K562 (cell line): ENCODE measurements around the gene MIX23. TPM values are rescaled to one million over a fixed set of nuclear protein-coding genes. Genes with fewer than 3 reads are reported as not detected.

Experiments
- ATAC-seq: fragments of 200-7000 bp; cut with Tn5 transposase; 3 replicates; pipeline ENCODE4 v1.9.1; 2020; ENCODE audit warnings: moderate library complexity
- BruUV-seq: library from RNA; stranded (reverse); fragments of 400-500 nt; replicated peaks from 2 replicates; lab custom pipeline; 2021; lab: Mats Ljungman, UMichigan
- CTCF ChIA-PET: fragments of 300-600 bp; formaldehyde crosslinking; extraction: SDS; loops from one replicate; lab custom pipeline; 2021; ENCODE audit warnings: low intra/inter-chr PET ratio; lab: Yijun Ruan, JAX
- POLR2A ChIA-PET: fragments of 300-600, 350-650 bp; sonication (Branson Sonifier 250); formaldehyde crosslinking; extraction: SDS; loops from one replicate; lab custom pipeline; 2021; ENCODE audit warnings: antibody characterized with exemption, inconsistent platforms; lab: Yijun Ruan, JAX
- DNase-seq, 4 experiments: peaks; one replicate each; pipeline versions ENCODE4 v3.0.0 to v3.0.0-alpha.2; 2011 to 2018; ENCODE audit warnings: low spot score in 3 of 4, mixed read lengths in 3 of 4; ENCODE audit errors: extremely low read depth in 1 of 4
- FAIRE-seq: peaks from 2 replicates; lab custom pipeline; 2011; peaks lifted over from hg19 to GRCh38; lab: Jason Lieb, UNC
- H2AFZ ChIP-seq: 2 replicates; pipeline ENCODE4 v1.6.0; 2011; ENCODE audit warnings: low read depth, low read length, control low read depth, inconsistent platforms
- H3K27ac ChIP-seq: fragments of 200-600 bp; 3 replicates; pipeline ENCODE4 v1.8.0; 2011; ENCODE audit warnings: low read depth, mild to moderate bottlenecking, control low read depth, inconsistent platforms, low read length, moderate library complexity, mixed read lengths; ENCODE audit errors: extremely low read depth
- H3K27me3 ChIP-seq, 2 experiments: fragments of 300-600 bp in 1 of 2; 2 replicates in 1 of 2; 3 replicates in 1 of 2; pipeline versions ENCODE4 v1.6.0 to v1.8.0; 2011; ENCODE audit warnings: inconsistent platforms in 2 of 2, low read length in 2 of 2, mild to moderate bottlenecking in 1 of 2, mixed read lengths in 1 of 2, moderate library complexity in 1 of 2; ENCODE audit not compliant: control insufficient read depth in 2 of 2, insufficient read depth in 2 of 2
- H3K36me3 ChIP-seq: fragments of 300-600 bp; 3 replicates; pipeline ENCODE4 v1.8.0; 2011; ENCODE audit warnings: mild to moderate bottlenecking, low read length, inconsistent platforms; ENCODE audit not compliant: control insufficient read depth, insufficient read depth
- H3K4me1 ChIP-seq, 2 experiments: fragments of 200-600 bp in 1 of 2; replicated peaks in 1 of 2; 2 replicates in 1 of 2; 3 replicates in 1 of 2; pipeline versions ENCODE4 v1.5.1 to v1.8.0; 2011; ENCODE audit warnings: inconsistent platforms in 2 of 2, low read length in 2 of 2, mild to moderate bottlenecking in 1 of 2, mixed read lengths in 1 of 2, moderate library complexity in 1 of 2; ENCODE audit not compliant: control insufficient read depth in 2 of 2, insufficient read depth in 2 of 2
- H3K4me2 ChIP-seq: 2 replicates; pipeline ENCODE4 v1.6.1; 2011; ENCODE audit warnings: low read length, control low read depth, inconsistent platforms, mixed read lengths; ENCODE audit not compliant: insufficient read depth
- H3K4me3 ChIP-seq: fragments of 200-600 bp; sonication (generic), shearing (Covaris generic); 2 replicates; pipeline ENCODE4 v1.5.1; 2016; ENCODE audit warnings: control low read depth, inconsistent platforms
- H3K79me2 ChIP-seq: fragments of 200-600 bp; 3 replicates; pipeline ENCODE4 v1.8.0; 2011; ENCODE audit warnings: low read length, inconsistent platforms; ENCODE audit not compliant: control insufficient read depth, insufficient read depth
- H3K9ac ChIP-seq, 2 experiments: 2 replicates each; pipeline versions ENCODE4 v1.6.0 to v1.6.1; 2011; ENCODE audit warnings: low read depth in 2 of 2, low read length in 2 of 2, control low read depth in 1 of 2, inconsistent platforms in 1 of 2, mild to moderate bottlenecking in 1 of 2, mixed read lengths in 1 of 2; ENCODE audit not compliant: insufficient read depth in 1 of 2
- H3K9me1 ChIP-seq: one replicate; pipeline ENCODE4 v1.6.0; 2011; ENCODE audit warnings: inconsistent platforms, mild to moderate bottlenecking, low read length, moderate library complexity; ENCODE audit not compliant: control insufficient read depth, insufficient read depth
- H3K9me3 ChIP-seq: replicated peaks from 2 replicates; pipeline ENCODE4 v1.5.1; 2011; ENCODE audit warnings: low read depth, low read length, inconsistent platforms; ENCODE audit not compliant: control insufficient read depth, insufficient read depth
- H4K20me1 ChIP-seq: replicated peaks from 2 replicates; pipeline ENCODE4 v1.6.1; 2011; ENCODE audit warnings: low read length, inconsistent platforms, mixed read lengths; ENCODE audit not compliant: control insufficient read depth, insufficient read depth
- PHF8 ChIP-seq: fragments of 200-600 bp; sonication (generic); IDR thresholded peaks from 2 replicates; pipeline ENCODE4 v1.6.1; 2012; ENCODE audit warnings: mixed run types, mild to moderate bottlenecking, inconsistent platforms, low read length, moderate library complexity, borderline replicate concordance
- WGBS: fragments of 100-300 bp; shearing (Covaris generic); methylation state at CpG from one replicate; pipeline ENCODE4 v1.1.6; 2016; ENCODE audit warnings: low coverage, mixed read lengths; ENCODE audit not compliant: insufficient coverage; ENCODE audit errors: missing lambda C conversion rate; 5-methylcytosine and 5-hydroxymethylcytosine counted together
- in situ Hi-C: fragments of 300-500 bp; cut with MboI; formaldehyde crosslinking; loops from 4 replicates; pipeline ENCODE4 v1.15.0; 2018; ENCODE audit warnings: inconsistent platforms, mixed read lengths
- intact Hi-C: fragments of 100-400 bp; cut with micrococcal nuclease; formaldehyde crosslinking; loops from 2 replicates; pipeline ENCODE4 v1.14.2; 2022
- polyA plus RNA-seq, 8 experiments: library from polyadenylated mRNA; depleted of rRNA in 4 of 8; stranded (reverse) in 5 of 8; unstranded in 3 of 8; fragments of >200 nt; fragmentation: Nextera tagmentation in 2 of 8; fragmentation: Illumina TruSeq in 1 of 8; extraction: Ambion mirVana in 2 of 8; extraction: Trizol in 1 of 8; gene quantifications; 2 replicates each; pipeline versions ENCODE4 v1.2.1 to v1.2.3, GENCODE V29; 2011 to 2014; ENCODE audit warnings: inconsistent platforms in 1 of 8, missing spikeins in 1 of 8
- total RNA-seq, 7 experiments: library from RNA; depleted of rRNA in 6 of 7; stranded (reverse); fragments of >200 nt in 6 of 7; fragmentation: Illumina TruSeq in 2 of 7; extraction: Trizol in 2 of 7; gene quantifications; 2 replicates each; pipeline versions ENCODE4 v1.2.1 to v1.2.3, GENCODE V29; 2011 to 2021; ENCODE audit warnings: low replicate concordance in 1 of 7
- TF ChIP-seq, protein P1 (sequence below): sonication (generic); formaldehyde crosslinking; IDR thresholded peaks from 2 replicates; pipeline ENCODE4 v1.8.1; 2023; ENCODE audit warnings: mild to moderate bottlenecking, missing genetic modification reagents
- TF ChIP-seq, protein P2 (sequence below): sonication (generic); formaldehyde crosslinking; IDR thresholded peaks from 2 replicates; pipeline ENCODE4 v1.8.0; 2022; ENCODE audit warnings: mild to moderate bottlenecking, missing genetic modification reagents

Gene MIX23
- total and polyA plus RNA-seq, 9 of the 15 experiments (the other 6 are each of a cell fraction or from before 2014, with no cell fraction given) = 45.5 to 185 (median 106) TPM

DNA sequence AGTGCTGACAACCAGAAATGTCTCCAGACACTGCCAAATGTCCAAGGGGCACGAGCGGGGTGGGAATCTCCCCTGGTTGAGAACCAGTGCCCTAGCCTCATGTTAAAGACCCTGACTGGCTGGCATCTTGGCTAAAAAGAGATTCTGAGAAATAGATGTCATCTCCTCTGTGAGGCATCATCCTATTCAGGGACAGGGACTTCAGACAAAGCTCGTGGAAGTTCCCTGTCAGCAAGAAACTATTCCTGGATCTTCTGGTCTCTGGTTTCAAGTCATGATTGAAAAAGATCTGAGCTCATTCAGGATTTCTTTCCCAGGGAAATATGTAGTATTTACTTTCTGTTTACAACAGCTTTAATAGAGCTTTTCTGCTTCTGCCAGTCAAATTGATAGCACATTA lies 22.0 kb upstream of the MIX23 start:
- ATAC-seq (no peak), FAIRE-seq (no peak), DNase-seq (no peak)
- H3K27me3 ChIP-seq = no peaks in the 10 kb centered on the region
- peaks cover 3% of the 10 kb centered on the region; the same call in 2 of the 3 replicates for H3K79me2 ChIP-seq
- no peak overlapping the region for H3K4me3 ChIP-seq
- H3K36me3 ChIP-seq = peaks cover 70% of the 10 kb centered on the region
- TF ChIP-seq, protein P1, sequence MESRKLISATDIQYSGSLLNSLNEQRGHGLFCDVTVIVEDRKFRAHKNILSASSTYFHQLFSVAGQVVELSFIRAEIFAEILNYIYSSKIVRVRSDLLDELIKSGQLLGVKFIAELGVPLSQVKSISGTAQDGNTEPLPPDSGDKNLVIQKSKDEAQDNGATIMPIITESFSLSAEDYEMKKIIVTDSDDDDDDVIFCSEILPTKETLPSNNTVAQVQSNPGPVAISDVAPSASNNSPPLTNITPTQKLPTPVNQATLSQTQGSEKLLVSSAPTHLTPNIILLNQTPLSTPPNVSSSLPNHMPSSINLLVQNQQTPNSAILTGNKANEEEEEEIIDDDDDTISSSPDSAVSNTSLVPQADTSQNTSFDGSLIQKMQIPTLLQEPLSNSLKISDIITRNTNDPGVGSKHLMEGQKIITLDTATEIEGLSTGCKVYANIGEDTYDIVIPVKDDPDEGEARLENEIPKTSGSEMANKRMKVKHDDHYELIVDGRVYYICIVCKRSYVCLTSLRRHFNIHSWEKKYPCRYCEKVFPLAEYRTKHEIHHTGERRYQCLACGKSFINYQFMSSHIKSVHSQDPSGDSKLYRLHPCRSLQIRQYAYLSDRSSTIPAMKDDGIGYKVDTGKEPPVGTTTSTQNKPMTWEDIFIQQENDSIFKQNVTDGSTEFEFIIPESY = no peak
- no peak for TF ChIP-seq PHF8
- TF ChIP-seq, protein P2, sequence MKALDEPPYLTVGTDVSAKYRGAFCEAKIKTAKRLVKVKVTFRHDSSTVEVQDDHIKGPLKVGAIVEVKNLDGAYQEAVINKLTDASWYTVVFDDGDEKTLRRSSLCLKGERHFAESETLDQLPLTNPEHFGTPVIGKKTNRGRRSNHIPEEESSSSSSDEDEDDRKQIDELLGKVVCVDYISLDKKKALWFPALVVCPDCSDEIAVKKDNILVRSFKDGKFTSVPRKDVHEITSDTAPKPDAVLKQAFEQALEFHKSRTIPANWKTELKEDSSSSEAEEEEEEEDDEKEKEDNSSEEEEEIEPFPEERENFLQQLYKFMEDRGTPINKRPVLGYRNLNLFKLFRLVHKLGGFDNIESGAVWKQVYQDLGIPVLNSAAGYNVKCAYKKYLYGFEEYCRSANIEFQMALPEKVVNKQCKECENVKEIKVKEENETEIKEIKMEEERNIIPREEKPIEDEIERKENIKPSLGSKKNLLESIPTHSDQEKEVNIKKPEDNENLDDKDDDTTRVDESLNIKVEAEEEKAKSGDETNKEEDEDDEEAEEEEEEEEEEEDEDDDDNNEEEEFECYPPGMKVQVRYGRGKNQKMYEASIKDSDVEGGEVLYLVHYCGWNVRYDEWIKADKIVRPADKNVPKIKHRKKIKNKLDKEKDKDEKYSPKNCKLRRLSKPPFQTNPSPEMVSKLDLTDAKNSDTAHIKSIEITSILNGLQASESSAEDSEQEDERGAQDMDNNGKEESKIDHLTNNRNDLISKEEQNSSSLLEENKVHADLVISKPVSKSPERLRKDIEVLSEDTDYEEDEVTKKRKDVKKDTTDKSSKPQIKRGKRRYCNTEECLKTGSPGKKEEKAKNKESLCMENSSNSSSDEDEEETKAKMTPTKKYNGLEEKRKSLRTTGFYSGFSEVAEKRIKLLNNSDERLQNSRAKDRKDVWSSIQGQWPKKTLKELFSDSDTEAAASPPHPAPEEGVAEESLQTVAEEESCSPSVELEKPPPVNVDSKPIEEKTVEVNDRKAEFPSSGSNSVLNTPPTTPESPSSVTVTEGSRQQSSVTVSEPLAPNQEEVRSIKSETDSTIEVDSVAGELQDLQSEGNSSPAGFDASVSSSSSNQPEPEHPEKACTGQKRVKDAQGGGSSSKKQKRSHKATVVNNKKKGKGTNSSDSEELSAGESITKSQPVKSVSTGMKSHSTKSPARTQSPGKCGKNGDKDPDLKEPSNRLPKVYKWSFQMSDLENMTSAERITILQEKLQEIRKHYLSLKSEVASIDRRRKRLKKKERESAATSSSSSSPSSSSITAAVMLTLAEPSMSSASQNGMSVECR = no peak
- 95% methylated on average over 3 of the region's 3 CpGs for WGBS
- H3K4me2 ChIP-seq = no peak overlapping the region
- ChIA-PET CTCF (no interaction called here), POLR2A (interaction anchor here (0.6 to 1.0 kb wide), 3 partner anchors 11 to 883 kb away, joined by 3 to 4 read pairs (median 3); partner anchors contain the start of gene WDR5B)
- no peaks in the 10 kb centered on the region for H3K9me1 ChIP-seq
- no peak overlapping the region for H3K9ac ChIP-seq
- in situ Hi-C loops (no loop called here), intact Hi-C loops (no loop called here)
- H4K20me1 ChIP-seq = no peaks in the 10 kb centered on the region; the same call in 1 of the 2 replicates
- H3K27ac ChIP-seq = no peak overlapping the region
- no TSS peak for BruUV-seq
- no peaks in the 10 kb centered on the region for H3K9me3 ChIP-seq
- no peak overlapping the region for H2AFZ ChIP-seq
- H3K4me1 ChIP-seq = no peaks in the 10 kb centered on the region; a peak in 2 of 5 replicates
